ENCODE data around the gene HYAL3.

HYAL3 gene

GRCh38 chr3:50243543-50243895, 55.7 kb downstream of the HYAL3 start:
- H3K4me3 ChIP-seq (ENCODE audit: low read depth, low read length) = peak overlapping the region; percentile 8
- TF ChIP-seq CTCF (conservative IDR thresholded peaks at IDR 0.05; ENCODE audit: low read depth, low read length) = no peak
- DNase-seq (ENCODE audit: low read depth) = no peak

- peak; percentile 86 for DNase-seq (ENCODE audit: low read depth)
- TF ChIP-seq CTCF (conservative IDR thresholded peaks at IDR 0.05; ENCODE audit: low read depth, low read length) = no peak
- peak overlapping the region; percentile 2 for H3K4me3 ChIP-seq (ENCODE audit: low read depth, low read length)
Observed at GRCh38 chr3:50242851-50243542, 56.2 kb downstream of the HYAL3 start.

Data from choroid plexus epithelial cell (primary cell).